Stimulated activated CD4-positive, alpha-beta T cell treated with anti-CD3 and anti-CD28 coated beads, TNF-alpha, amount 100 ng/mL, for 48 hours (primary cell): Measurements from ENCODE around the gene KATNB1.
"Not testable (repeated sequence)": the region's sequence is repeated elsewhere in the genome, so short reads cannot be mapped to it uniquely, and the experiment has no call there.

ENCODE experiments used
- DNase-seq, 3 donors: peaks; one replicate each; pipeline ENCODE4 v3.0.0-alpha.2; 2020; ENCODE audit warnings: low read depth in 3 of 3

KATNB1 gene

DNA sequence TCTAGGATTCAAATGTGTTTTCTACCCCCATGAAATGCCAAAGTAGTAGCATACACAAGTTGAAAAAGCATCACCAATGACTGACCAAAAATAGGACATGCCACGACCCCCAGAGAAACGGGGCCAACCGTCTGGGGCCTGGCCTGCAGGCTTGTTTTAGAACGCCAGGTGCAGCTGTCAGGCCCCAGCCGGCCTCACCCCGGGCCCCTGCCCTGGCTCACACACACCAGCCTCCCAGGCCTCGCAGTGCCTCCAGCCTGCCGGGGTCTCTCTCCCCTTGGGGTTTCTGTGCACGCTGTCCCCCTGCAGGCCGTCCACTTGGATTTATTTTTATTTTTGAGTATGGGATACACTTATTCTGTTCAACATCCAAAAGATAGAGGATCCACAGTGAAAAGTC lies 7.9 kb downstream of the KATNB1 start:
- no peak for DNase-seq

GRCh38 chr16:57743886-57744641 lies 8.5 kb downstream of the KATNB1 start:
- DNase-seq: no peak

DNA sequence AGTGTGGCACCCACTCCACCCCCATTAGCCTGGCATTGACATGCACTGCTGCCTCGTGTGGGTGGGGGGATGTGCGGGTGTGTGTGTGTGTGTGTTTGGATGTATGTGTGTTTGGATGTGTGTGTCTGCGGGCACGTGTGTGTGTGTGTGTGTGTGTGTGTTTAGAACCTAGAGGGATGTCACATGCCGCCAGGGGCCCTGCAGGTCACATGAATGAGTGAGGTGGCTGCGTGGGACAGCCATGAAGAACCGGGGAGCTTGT lies 9.0 kb downstream of the KATNB1 start:
- no peak for DNase-seq

- DNase-seq: no peak
Measured at GRCh38 chr16:57745768-57746167, 10.2 kb downstream of the KATNB1 start.

DNA sequence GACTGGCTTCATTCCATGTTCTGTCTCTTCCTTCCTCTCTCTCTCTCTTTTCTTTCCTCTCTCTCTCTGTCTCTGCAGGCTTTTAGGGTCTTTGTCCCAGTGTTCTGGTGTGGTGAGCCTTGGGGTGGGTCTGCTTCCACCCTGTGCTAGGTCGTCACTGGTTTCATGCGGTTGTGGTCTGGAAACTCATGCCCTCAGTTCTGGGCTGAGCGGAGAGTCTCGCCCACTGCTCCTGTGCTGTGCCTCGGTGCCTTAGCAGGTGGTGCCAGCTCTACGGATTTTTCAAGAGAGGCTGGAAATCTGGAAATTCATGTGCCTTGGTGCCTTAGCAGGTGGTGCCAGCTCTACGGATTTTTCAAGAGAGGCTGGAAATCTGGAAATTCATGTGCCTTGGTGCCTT lies 10.7 kb downstream of the KATNB1 start:
- DNase-seq: not testable (repeated sequence)

GRCh38 chr16:57747091-57747490 lies 11.5 kb downstream of the KATNB1 start:
- no peak for DNase-seq

DNA sequence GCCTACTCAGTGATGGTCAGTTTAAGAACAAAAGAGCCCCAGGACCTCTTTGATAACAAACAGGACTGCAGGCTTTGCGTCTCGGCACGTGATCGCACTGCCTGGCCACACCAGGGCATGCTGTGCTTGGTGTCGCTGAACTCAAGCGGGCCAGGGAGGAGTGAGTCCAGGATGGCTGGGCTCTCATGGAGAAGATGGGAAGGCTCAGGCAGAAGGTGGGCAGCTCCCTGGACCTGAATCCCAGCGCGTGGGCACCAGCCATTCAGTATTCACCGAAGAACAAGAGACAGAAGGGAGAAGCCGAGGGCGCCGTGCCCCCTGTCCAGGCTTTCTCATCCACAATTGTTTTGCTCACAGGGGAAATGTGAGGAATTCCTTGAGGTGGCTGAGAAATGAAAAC lies 11.9 kb downstream of the KATNB1 start:
- no peak for DNase-seq

DNA sequence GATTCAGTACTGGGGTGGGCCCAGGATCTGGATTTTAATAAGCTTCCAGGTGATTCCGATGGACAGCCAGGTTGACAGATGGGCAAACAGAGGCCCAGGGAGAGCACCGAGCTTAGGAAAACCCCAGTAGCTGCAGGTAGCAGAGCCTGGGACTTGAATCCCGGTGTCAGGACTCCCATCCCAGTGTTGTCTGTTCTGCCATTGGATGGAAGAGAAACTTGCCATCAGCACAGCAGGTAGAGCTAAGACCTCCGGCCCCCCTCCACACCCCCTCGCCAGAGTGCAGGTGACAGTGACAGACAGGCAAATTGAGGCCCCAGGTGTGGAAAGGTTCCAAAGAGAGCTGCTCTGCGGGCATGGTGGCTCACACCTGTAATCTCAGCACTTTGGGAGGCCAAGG lies 12.4 kb downstream of the KATNB1 start:
- no peak for DNase-seq

DNA sequence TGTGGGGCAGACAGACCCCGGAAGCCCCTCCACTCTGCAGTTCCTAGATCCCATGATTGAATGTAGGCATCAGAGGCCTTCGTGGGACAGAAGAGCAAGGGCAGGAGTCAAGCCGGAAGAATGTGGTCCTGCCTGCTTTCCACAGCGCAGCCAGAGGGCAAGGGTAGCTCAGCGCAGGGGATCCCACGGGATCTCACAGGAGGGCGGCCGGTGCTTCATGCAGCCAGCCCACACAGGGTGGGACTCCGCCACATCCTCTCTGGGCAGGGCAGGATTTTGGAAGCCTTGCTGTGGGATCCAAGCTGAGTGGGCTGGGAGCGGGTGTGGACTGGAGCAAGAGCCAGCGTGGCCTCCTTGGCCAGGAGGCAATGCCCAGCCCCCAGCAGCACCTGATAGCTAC lies 13.0 kb downstream of the KATNB1 start:
- no peak for DNase-seq

GRCh38 chr16:57749101-57749692 lies 13.6 kb downstream of the KATNB1 start:
- no peak for DNase-seq

- DNase-seq: no peak
Measured at GRCh38 chr16:57749856-57750452, 14.4 kb downstream of the KATNB1 start.

DNA sequence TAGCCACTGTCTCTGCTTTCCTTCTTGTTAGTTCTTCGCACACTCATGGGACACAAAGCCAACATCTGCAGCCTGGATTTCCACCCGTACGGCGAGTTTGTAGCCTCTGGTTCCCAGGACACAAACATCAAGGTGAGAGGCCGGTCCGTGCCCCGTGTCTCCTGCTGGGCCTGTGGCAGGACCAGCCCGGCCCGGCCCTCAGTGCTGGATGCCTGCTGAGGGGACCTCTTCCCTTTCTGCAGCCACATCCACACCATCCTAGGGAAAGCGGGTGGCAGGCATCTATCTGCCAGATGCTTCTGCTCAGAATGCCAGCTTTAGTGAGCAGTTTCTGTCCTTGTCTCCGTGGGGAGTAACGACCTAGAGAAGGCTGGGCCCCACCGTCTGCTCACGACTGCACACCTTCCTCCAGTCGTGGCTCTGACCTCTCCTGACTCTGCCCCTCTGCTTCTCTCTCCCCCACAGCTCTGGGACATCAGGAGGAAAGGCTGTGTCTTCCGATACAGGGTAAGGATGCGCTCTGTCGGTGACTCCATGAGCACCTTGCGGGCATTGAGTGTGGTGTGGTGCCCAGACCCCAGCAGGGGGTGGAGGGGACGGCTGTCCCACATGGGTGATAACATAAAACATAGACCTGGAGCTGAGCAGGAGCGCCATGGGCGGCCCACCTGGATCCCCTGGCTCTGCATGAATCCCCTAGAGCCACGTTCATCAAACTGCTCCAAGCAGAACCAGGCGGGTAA lies 15.4 kb downstream of the KATNB1 start:
- no peak for DNase-seq

DNA sequence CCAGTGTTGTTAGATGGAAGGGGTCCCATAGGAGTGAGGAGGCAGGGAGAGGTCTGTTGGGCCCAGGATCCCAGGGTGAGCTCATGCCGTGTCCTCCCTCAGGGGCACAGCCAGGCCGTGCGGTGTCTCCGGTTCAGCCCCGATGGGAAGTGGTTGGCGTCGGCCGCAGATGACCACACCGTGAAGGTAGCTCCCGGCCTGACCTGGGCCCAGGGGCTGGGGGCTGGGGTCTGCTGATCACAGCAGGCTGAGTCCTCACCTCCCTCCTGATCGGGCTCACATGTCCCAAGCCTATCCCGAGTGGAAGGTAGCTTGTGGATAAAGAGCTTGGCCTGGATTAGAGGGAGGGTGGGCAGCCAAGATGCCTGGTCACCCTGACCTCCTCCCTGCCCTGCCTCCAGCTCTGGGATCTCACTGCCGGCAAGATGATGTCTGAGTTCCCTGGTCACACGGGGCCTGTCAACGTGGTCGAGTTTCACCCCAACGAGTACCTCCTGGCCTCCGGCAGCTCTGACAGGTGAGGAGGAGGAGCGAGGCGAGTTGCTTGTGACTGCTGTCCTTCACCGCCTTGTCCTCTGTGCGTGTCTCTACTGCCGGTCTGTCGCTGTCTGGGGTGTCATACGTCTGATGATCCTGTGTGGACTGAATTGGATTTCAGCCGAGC lies 16.1 kb downstream of the KATNB1 start:
- DNase-seq: no peak

DNA sequence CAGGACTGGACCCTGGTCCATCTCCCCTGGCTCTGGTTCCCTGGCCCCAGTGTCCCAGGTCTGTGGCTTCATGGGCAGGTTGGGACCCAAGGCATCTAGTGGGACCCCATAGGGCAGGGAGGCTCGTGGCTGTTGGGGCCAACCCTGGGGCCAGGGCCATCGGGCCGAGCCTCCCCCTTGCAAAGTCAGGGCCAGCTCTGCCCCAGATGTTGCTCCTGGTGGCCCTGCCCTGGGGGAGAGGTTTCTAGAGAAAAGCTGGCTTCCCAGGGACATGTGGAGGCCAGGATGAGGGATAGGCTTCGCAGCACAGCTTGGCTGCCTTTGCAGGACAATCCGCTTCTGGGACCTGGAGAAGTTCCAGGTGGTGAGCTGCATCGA lies 16.6 kb downstream of the KATNB1 start:
- DNase-seq: no peak

GRCh38 chr16:57752581-57753447 lies 17.2 kb downstream of the KATNB1 start:
- no peak for DNase-seq

GRCh38 chr16:57753448-57754353 lies 18.1 kb downstream of the KATNB1 start:
- DNase-seq: no peak

GRCh38 chr16:57754354-57755060 lies 18.9 kb downstream of the KATNB1 start:
- no peak for DNase-seq

GRCh38 chr16:57755061-57755684 lies 19.6 kb downstream of the KATNB1 start:
- DNase-seq: no peak

DNA sequence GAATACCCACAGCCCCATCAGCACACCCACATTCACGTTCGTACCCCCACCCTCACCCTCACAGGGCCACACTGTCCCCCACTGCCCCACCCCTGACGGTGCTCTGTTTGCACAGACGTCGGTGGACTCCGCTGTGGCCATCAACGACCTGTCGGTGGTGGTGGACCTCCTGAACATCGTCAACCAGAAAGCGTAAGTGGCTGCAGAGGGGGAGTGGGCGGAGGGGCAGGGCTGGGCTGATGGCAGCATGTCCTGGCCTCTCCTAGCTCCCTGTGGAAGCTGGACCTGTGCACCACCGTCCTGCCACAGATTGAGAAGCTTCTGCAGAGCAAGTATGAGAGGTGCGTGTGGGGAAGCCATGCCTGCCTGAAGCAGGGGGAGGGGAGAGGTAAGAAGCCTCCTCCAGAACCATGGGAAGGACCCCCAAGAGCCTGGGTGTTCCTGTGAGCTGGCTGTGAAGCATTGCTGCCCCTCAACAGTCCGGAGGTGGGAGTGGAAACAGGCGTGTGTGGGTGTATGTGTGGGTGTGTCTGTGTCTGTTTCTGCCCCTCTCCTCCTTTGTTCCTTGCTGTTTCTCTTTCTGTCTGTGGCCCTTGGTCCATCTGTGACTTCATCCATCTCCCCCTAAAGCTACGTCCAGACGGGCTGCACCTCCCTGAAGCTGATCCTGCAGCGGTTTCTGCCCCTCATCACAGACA lies 20.3 kb downstream of the KATNB1 start:
- DNase-seq: no peak
